IPS-18c (cell line): ENCODE data around the gene ZNF227.
"Not testable (repeated sequence)": the region's sequence is repeated elsewhere in the genome, so short reads cannot be mapped to it uniquely, and the experiment has no call there.

ENCODE experiments used
- H3K4me3 ChIP-seq: 2 replicates; pipeline ENCODE4 v1.7.0; 2013; ENCODE audit warnings: low read depth, mild to moderate bottlenecking, low read length, moderate library complexity; ENCODE audit not compliant: insufficient read depth
- H3K9me3 ChIP-seq: one replicate; pipeline ENCODE4 v1.6.1; 2013; ENCODE audit warnings: mild to moderate bottlenecking, low read length, moderate library complexity; ENCODE audit not compliant: control insufficient read depth, insufficient read depth

The ZNF227 gene

GRCh38 chr19:44220761-44221160 is 8.4 kb downstream of the ZNF227 start:
- not testable (repeated sequence) for H3K4me3 ChIP-seq, H3K9me3 ChIP-seq

- H3K9me3 ChIP-seq, H3K4me3 ChIP-seq: not testable (repeated sequence)
Observed at GRCh38 chr19:44221291-44221690, 9.0 kb downstream of the ZNF227 start.

- H3K4me3 ChIP-seq: no peak overlapping the region
- H3K9me3 ChIP-seq: peaks cover 5% of the 10 kb centered on the region
Observed at GRCh38 chr19:44228318-44228717, 16.0 kb downstream of the ZNF227 start.

- H3K9me3 ChIP-seq: peaks cover 5% of the 10 kb centered on the region
- H3K4me3 ChIP-seq: no peak overlapping the region
Observed at GRCh38 chr19:44232867-44233266, 20.5 kb downstream of the ZNF227 start.

- no peaks in the 10 kb centered on the region for H3K9me3 ChIP-seq
- no peak overlapping the region for H3K4me3 ChIP-seq
Observed at GRCh38 chr19:44236384-44236783, 24.1 kb downstream of the ZNF227 start.

GRCh38 chr19:44252332-44252731 is 40.0 kb downstream of the ZNF227 start:
- H3K4me3 ChIP-seq: not testable (repeated sequence)

GRCh38 chr19:44253392-44253791 is 41.1 kb downstream of the ZNF227 start:
- H3K4me3 ChIP-seq, H3K9me3 ChIP-seq: not testable (repeated sequence)

More at GRCh38 chr19:44252332-44252731, 40.0 kb downstream of the ZNF227 start:
- H3K9me3 ChIP-seq: not testable (repeated sequence)

GRCh38 chr19:44254496-44254895 is 42.2 kb downstream of the ZNF227 start:
- H3K9me3 ChIP-seq: no peaks in the 10 kb centered on the region

GRCh38 chr19:44255705-44256411 is 43.5 kb downstream of the ZNF227 start:
- H3K9me3 ChIP-seq: peaks cover 2% of the 10 kb centered on the region
- no peak overlapping the region for H3K4me3 ChIP-seq

More at GRCh38 chr19:44254496-44254895, 42.2 kb downstream of the ZNF227 start:
- no peak overlapping the region for H3K4me3 ChIP-seq

- H3K4me3 ChIP-seq: no peak overlapping the region
- H3K9me3 ChIP-seq: peaks cover 2% of the 10 kb centered on the region
Observed at GRCh38 chr19:44258136-44258535, 45.8 kb downstream of the ZNF227 start.

GRCh38 chr19:44258835-44259413 is 46.6 kb downstream of the ZNF227 start:
- Histone ChIP-seq H3K4me3 (no peak overlapping the region), H3K9me3 (peaks cover 2% of the 10 kb centered on the region)

GRCh38 chr19:44260343-44260681 is 48.0 kb downstream of the ZNF227 start:
- peak overlapping the region; percentile 71 for H3K4me3 ChIP-seq
- peaks cover 2% of the 10 kb centered on the region for H3K9me3 ChIP-seq

GRCh38 chr19:44260695-44261446 is 48.5 kb downstream of the ZNF227 start:
- peaks cover 2% of the 10 kb centered on the region for H3K9me3 ChIP-seq

GRCh38 chr19:44277331-44277730 is 65.0 kb downstream of the ZNF227 start:
- Histone ChIP-seq H3K4me3 (no peak overlapping the region), H3K9me3 (peaks cover 5% of the 10 kb centered on the region)

More at GRCh38 chr19:44260695-44261446, 48.5 kb downstream of the ZNF227 start:
- H3K4me3 ChIP-seq: peak overlapping the region; percentile 71; the same call in 1 of the 2 replicates

GRCh38 chr19:44278181-44278690 is 65.9 kb downstream of the ZNF227 start:
- Histone ChIP-seq H3K4me3 (no peak overlapping the region), H3K9me3 (peaks cover 5% of the 10 kb centered on the region)

- no peak overlapping the region for H3K4me3 ChIP-seq
- peaks cover 2% of the 10 kb centered on the region for H3K9me3 ChIP-seq
Observed at GRCh38 chr19:44280916-44281315, 68.6 kb downstream of the ZNF227 start.

- Histone ChIP-seq H3K9me3 (peaks cover 2% of the 10 kb centered on the region), H3K4me3 (no peak overlapping the region)
Observed at GRCh38 chr19:44282846-44283245, 70.5 kb downstream of the ZNF227 start.

GRCh38 chr19:44284968-44285367 is 72.6 kb downstream of the ZNF227 start:
- Histone ChIP-seq H3K4me3 (no peak overlapping the region), H3K9me3 (peaks cover 2% of the 10 kb centered on the region)
